ENCODE measurements around the gene XPO6.

DNA sequence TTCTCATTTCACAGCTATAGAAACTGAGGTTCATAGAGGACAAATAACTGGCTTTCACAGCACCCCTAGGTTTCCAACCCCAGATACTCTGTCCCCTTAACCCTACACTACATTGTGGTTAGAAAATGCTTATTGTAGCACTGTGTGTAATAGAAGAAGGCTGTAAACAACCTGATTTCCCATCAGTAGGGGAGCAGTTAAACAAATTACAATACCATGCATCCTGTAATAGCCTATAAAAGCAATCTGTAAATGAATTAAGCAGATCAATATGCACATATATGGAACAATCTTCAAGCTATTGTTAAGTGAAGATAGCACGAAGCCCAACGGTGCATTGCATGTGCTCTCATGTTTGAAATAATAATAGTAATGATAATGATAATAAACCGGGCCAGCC lies 39.2 kb upstream of the XPO6 start:
- TF ChIP-seq, protein P1, sequence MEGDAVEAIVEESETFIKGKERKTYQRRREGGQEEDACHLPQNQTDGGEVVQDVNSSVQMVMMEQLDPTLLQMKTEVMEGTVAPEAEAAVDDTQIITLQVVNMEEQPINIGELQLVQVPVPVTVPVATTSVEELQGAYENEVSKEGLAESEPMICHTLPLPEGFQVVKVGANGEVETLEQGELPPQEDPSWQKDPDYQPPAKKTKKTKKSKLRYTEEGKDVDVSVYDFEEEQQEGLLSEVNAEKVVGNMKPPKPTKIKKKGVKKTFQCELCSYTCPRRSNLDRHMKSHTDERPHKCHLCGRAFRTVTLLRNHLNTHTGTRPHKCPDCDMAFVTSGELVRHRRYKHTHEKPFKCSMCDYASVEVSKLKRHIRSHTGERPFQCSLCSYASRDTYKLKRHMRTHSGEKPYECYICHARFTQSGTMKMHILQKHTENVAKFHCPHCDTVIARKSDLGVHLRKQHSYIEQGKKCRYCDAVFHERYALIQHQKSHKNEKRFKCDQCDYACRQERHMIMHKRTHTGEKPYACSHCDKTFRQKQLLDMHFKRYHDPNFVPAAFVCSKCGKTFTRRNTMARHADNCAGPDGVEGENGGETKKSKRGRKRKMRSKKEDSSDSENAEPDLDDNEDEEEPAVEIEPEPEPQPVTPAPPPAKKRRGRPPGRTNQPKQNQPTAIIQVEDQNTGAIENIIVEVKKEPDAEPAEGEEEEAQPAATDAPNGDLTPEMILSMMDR (IDR thresholded peaks at IDR 0.05; ENCODE audit: low read depth, low read length, missing input control): no peak
- TF ChIP-seq SP1 (IDR thresholded peaks at IDR 0.05) (no peak), YY1 (IDR thresholded peaks at IDR 0.05) (no peak), TAF1 (conservative IDR thresholded peaks at IDR 0.05) (no peak)
- TF ChIP-seq, protein P2, sequence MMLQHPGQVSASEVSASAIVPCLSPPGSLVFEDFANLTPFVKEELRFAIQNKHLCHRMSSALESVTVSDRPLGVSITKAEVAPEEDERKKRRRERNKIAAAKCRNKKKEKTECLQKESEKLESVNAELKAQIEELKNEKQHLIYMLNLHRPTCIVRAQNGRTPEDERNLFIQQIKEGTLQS (IDR thresholded peaks at IDR 0.05): no peak
